Astrocyte of the spinal cord (primary cell): ENCODE data around the gene NRROS.
A peak's percentile ranks its signal among the peaks of the same experiment; 100 is the strongest.

ENCODE experiments used
- DNase-seq: peaks from one replicate; pipeline ENCODE4 v3.0.0; 2011; ENCODE audit warnings: low read depth, low spot score
- H3K4me3 ChIP-seq: 2 replicates; pipeline ENCODE4 v1.5.1; 2011; ENCODE audit warnings: low read depth, mild to moderate bottlenecking, low read length, moderate library complexity
- CTCF ChIP-seq: IDR thresholded peaks from 2 replicates; pipeline ENCODE4 v1.5.1; 2012; ENCODE audit warnings: low read depth, mild to moderate bottlenecking, low read length, inconsistent platforms
- in situ Hi-C: cut with HindIII; loops from 2 replicates; pipeline ENCODE4 v1.10.0; 2017; ENCODE audit warnings: low sequenced_read_pairs

NRROS gene

GRCh38 chr3:196677353-196677752 is 37.9 kb downstream of the NRROS start:
- no peak for TF ChIP-seq CTCF
- in situ Hi-C loops = no loop called here
- H3K4me3 ChIP-seq = no peak overlapping the region
- no peak for DNase-seq

GRCh38 chr3:196677931-196678330 is 38.4 kb downstream of the NRROS start:
- in situ Hi-C loops = no loop called here
- no peak overlapping the region for H3K4me3 ChIP-seq
- no peak for DNase-seq
- no peak for TF ChIP-seq CTCF

- TF ChIP-seq CTCF = peak; percentile 75
- DNase-seq = peak; percentile 34
- no peak overlapping the region for H3K4me3 ChIP-seq
- in situ Hi-C loops = no loop called here
These were observed 45.3 kb downstream of the NRROS start for GRCh38 chr3:196684548-196685407.

- in situ Hi-C loops = no loop called here
- H3K4me3 ChIP-seq = no peak overlapping the region
- no peak for DNase-seq
- TF ChIP-seq CTCF = no peak
These were observed 46.9 kb downstream of the NRROS start for GRCh38 chr3:196686436-196686835.

- no peak overlapping the region for H3K4me3 ChIP-seq
- DNase-seq = peak; percentile 75
- TF ChIP-seq CTCF = no peak
- in situ Hi-C loops = no loop called here
These were observed 48.9 kb downstream of the NRROS start for GRCh38 chr3:196688349-196688748.

GRCh38 chr3:196689941-196690660 is 50.6 kb downstream of the NRROS start:
- no peak for DNase-seq
- H3K4me3 ChIP-seq = no peak overlapping the region
- no peak for TF ChIP-seq CTCF
- in situ Hi-C loops = no loop called here
